SK-N-SH (cell line): ENCODE data around the gene FADS2. TPM values are rescaled to one million over a fixed set of nuclear protein-coding genes. Genes with fewer than 3 reads are reported as not detected.

ENCODE experiments used
- CTCF ChIA-PET: fragments of 300-600, 350-600 bp; formaldehyde crosslinking; extraction: SDS; loops from one replicate; lab custom pipeline; 2021; lab: Yijun Ruan, JAX
- POLR2A ChIA-PET: fragments of 350-600 bp; sonication (Branson Sonifier 250); formaldehyde crosslinking; extraction: SDS; loops from one replicate; lab custom pipeline; 2020; ENCODE audit warnings: antibody characterized with exemption, inconsistent platforms; lab: Yijun Ruan, JAX
- DNase-seq: peaks from one replicate; pipeline ENCODE4 v3.0.0; 2012
- H2AFZ ChIP-seq: fragments of 200-600 bp; sonication (generic); 2 replicates; pipeline ENCODE4 v1.8.1; 2016; ENCODE audit warnings: antibody characterized with exemption, mild to moderate bottlenecking, low read depth
- H3F3A ChIP-seq: fragments of 200-600 bp; sonication (generic); replicated peaks from 2 replicates; pipeline ENCODE3; 2016; ENCODE audit warnings: antibody characterized with exemption, mild to moderate bottlenecking; ENCODE audit not compliant: insufficient read depth
- H3K27ac ChIP-seq, 2 experiments: fragments of 200-500 bp in 1 of 2; fragments of 200-600 bp in 1 of 2; sonication (Bioruptor generic) in 1 of 2; sonication (generic), shearing (Covaris generic) in 1 of 2; 2 replicates each; pipeline versions ENCODE4 v1.5.1 to v1.6.1; 2014 to 2016; ENCODE audit warnings: low read depth in 2 of 2, inconsistent platforms in 1 of 2, low read length in 1 of 2, mild to moderate bottlenecking in 1 of 2, mixed read lengths in 1 of 2
- H3K27me3 ChIP-seq: fragments of 200-600 bp; sonication (generic), shearing (Covaris generic); 2 replicates; pipeline ENCODE4 v1.6.1; 2016; ENCODE audit warnings: mixed run types; ENCODE audit not compliant: insufficient read depth
- H3K36me3 ChIP-seq, 2 experiments: fragments of 200-500 bp in 1 of 2; fragments of 200-600 bp in 1 of 2; sonication (Bioruptor generic) in 1 of 2; sonication (generic) in 1 of 2; replicated peaks in 1 of 2; 2 replicates each; pipeline versions ENCODE3 to v1.5.1; 2014 to 2016; ENCODE audit warnings: low read length in 1 of 2, mild to moderate bottlenecking in 1 of 2; ENCODE audit not compliant: insufficient read depth in 2 of 2, control insufficient read depth in 1 of 2
- H3K4me1 ChIP-seq, 2 experiments: fragments of 200-500 bp in 1 of 2; fragments of 200-600 bp in 1 of 2; sonication (Bioruptor generic) in 1 of 2; sonication (generic), shearing (Covaris generic) in 1 of 2; 2 replicates each; pipeline versions ENCODE4 v1.5.1 to v1.6.1; 2014 to 2016; ENCODE audit warnings: low read depth in 1 of 2, low read length in 1 of 2, mixed run types in 1 of 2; ENCODE audit not compliant: insufficient read depth in 2 of 2, control insufficient read depth in 1 of 2
- H3K4me2 ChIP-seq: fragments of 200-600 bp; sonication (generic), shearing (Covaris generic); 2 replicates; pipeline ENCODE4 v1.6.1; 2017; ENCODE audit warnings: mixed run types
- H3K4me3 ChIP-seq, 2 experiments: fragments of 200-500 bp in 1 of 2; fragments of 200-600 bp in 1 of 2; sonication (Bioruptor generic) in 1 of 2; sonication (generic), shearing (Covaris generic) in 1 of 2; 2 replicates each; pipeline versions ENCODE4 v1.5.1 to v1.8.1; 2014 to 2016; ENCODE audit warnings: low read depth in 2 of 2, inconsistent platforms in 1 of 2, low read length in 1 of 2, mild to moderate bottlenecking in 1 of 2, mixed read lengths in 1 of 2, moderate library complexity in 1 of 2
- H3K79me2 ChIP-seq: fragments of 200-600 bp; sonication (generic); 2 replicates; pipeline ENCODE4 v1.8.1; 2017; ENCODE audit warnings: mild to moderate bottlenecking; ENCODE audit not compliant: insufficient read depth
- H3K9ac ChIP-seq: fragments of 200-600 bp; sonication (generic); 2 replicates; pipeline ENCODE4 v1.6.1; 2017; ENCODE audit warnings: mixed run types
- H3K9me2 ChIP-seq: fragments of 200-600 bp; sonication (generic); 2 replicates; pipeline ENCODE4 v1.6.1; 2017; ENCODE audit warnings: mixed run types
- H3K9me3 ChIP-seq: fragments of 200-600 bp; sonication (generic); 2 replicates; pipeline ENCODE4 v1.6.1; 2017; ENCODE audit warnings: mixed run types, mild to moderate bottlenecking, moderate library complexity
- H4K20me1 ChIP-seq: fragments of 200-600 bp; sonication (generic); 2 replicates; pipeline ENCODE4 v1.6.1; 2017; ENCODE audit warnings: mild to moderate bottlenecking, mixed run types; ENCODE audit not compliant: insufficient read depth
- CHD2 ChIP-seq: fragments of 150-350 bp; IDR thresholded peaks from 2 replicates; pipeline ENCODE4 v1.6.1; 2018; ENCODE audit warnings: low read length; ENCODE audit not compliant: partially characterized antibody
- CTCF ChIP-seq: fragments of 200-600 bp; sonication (generic); IDR thresholded peaks from 2 replicates; pipeline ENCODE4 v1.6.1; 2017; ENCODE audit warnings: antibody characterized with exemption, mild to moderate bottlenecking, moderate library complexity
- ELF1 ChIP-seq: IDR thresholded peaks from 2 replicates; pipeline ENCODE4 v1.4.0; 2012
- FOXJ3 ChIP-seq: sonication (generic); formaldehyde crosslinking; IDR thresholded peaks from 2 replicates; pipeline ENCODE4 v1.5.1; 2020; ENCODE audit warnings: mild to moderate bottlenecking, missing genetic modification reagents
- IRF3 ChIP-seq: fragments of 150-350 bp; IDR thresholded peaks from 2 replicates; pipeline ENCODE4 v1.6.1; 2016; ENCODE audit warnings: mild to moderate bottlenecking, low read depth, low read length
- MAX ChIP-seq: IDR thresholded peaks from 2 replicates; pipeline ENCODE4 v1.4.0; 2012; ENCODE audit warnings: low read depth
- REST ChIP-seq: IDR thresholded peaks from 2 replicates; pipeline ENCODE4 v1.6.1; 2012; ENCODE audit warnings: mild to moderate bottlenecking, low read depth, low read length, moderate library complexity
- SIN3A ChIP-seq: IDR thresholded peaks from 2 replicates; pipeline ENCODE4 v1.6.1; 2012; ENCODE audit warnings: low read depth, mild to moderate bottlenecking, low read length, moderate library complexity, borderline replicate concordance
- TCF12 ChIP-seq: IDR thresholded peaks from 2 replicates; pipeline ENCODE4 v1.4.0; 2012
- TEAD4 ChIP-seq: IDR thresholded peaks from 2 replicates; pipeline ENCODE4 v1.4.0; 2012; ENCODE audit warnings: mild to moderate bottlenecking, borderline replicate concordance; ENCODE audit not compliant: insufficient read depth
- USF1 ChIP-seq: IDR thresholded peaks from 2 replicates; pipeline ENCODE4 v1.4.0; 2012; ENCODE audit warnings: low read depth, borderline replicate concordance
- USF2 ChIP-seq: fragments of 150-350 bp; IDR thresholded peaks from 2 replicates; pipeline ENCODE4 v1.6.1; 2017; ENCODE audit warnings: antibody characterized with exemption, low read length, low read depth, borderline replicate concordance
- YY1 ChIP-seq: IDR thresholded peaks from 2 replicates; pipeline ENCODE4 v1.4.0; 2012; ENCODE audit warnings: low read depth, mild to moderate bottlenecking
- WGBS: methylation state at CpG from one replicate; pipeline ENCODE4 v1.1.6; 2017; ENCODE audit warnings: low lambda C conversion rate; 5-methylcytosine and 5-hydroxymethylcytosine counted together
- polyA plus RNA-seq, 3 experiments: library from polyadenylated mRNA; depleted of rRNA; stranded (reverse); fragments of >200 nt; gene quantifications; 2 replicates each; pipeline ENCODE4 v1.2.3, GENCODE V29; 2012

FADS2 gene
- polyA plus RNA-seq, 1 of the 3 experiments (the other 2 are of a cell fraction) = 67.8 TPM

- Histone ChIP-seq H3K9me2 (no peaks in the 10 kb centered on the region), H2AFZ (no peak overlapping the region), H3K4me3 (no peak overlapping the region), H3K27ac (no peak overlapping the region), H3F3A (no peaks in the 10 kb centered on the region), H3K9ac (no peak overlapping the region), H3K4me2 (no peak overlapping the region), H3K9me3 (no peaks in the 10 kb centered on the region), H4K20me1 (no peaks in the 10 kb centered on the region), H3K79me2 (no peaks in the 10 kb centered on the region), H3K27me3 (no peaks in the 10 kb centered on the region), H3K4me1 (no peaks in the 10 kb centered on the region), H3K36me3 (peaks cover 0 to 8% of the 10 kb centered on the region in 2 experiments)
- CTCF ChIA-PET = interaction anchor here (1.0 to 12.1 kb wide), 5 partner anchors 8 to 175 kb away, joined by 3 to 543 read pairs (median 29); partner anchors contain the start of genes BEST1 and FTH1
- DNase-seq = no peak
- POLR2A ChIA-PET = no interaction called here
- TF ChIP-seq REST (no peak), USF1 (no peak), FOXJ3 (CRISPR knock-in tag) (no peak), YY1 (no peak), ELF1 (no peak), CHD2 (no peak), USF2 (no peak), SIN3A (no peak), TCF12 (no peak), CTCF (no peak), TEAD4 (no peak), MAX (no peak), IRF3 (no peak)
- WGBS = 84% methylated on average over 8 of the region's 14 CpGs
These were observed 78.4 kb downstream of the FADS2 start for GRCh38 chr11:61906522-61906909.
